GM21515 (cell line): Measurements from ENCODE around the gene NKIRAS2.

Source experiments
- ATAC-seq: cut with Tn5 transposase; IDR thresholded peaks from one replicate; pipeline ENCODE4 v1.9.1; 2021; ENCODE audit not compliant: unreplicated experiment

NKIRAS2 gene

DNA sequence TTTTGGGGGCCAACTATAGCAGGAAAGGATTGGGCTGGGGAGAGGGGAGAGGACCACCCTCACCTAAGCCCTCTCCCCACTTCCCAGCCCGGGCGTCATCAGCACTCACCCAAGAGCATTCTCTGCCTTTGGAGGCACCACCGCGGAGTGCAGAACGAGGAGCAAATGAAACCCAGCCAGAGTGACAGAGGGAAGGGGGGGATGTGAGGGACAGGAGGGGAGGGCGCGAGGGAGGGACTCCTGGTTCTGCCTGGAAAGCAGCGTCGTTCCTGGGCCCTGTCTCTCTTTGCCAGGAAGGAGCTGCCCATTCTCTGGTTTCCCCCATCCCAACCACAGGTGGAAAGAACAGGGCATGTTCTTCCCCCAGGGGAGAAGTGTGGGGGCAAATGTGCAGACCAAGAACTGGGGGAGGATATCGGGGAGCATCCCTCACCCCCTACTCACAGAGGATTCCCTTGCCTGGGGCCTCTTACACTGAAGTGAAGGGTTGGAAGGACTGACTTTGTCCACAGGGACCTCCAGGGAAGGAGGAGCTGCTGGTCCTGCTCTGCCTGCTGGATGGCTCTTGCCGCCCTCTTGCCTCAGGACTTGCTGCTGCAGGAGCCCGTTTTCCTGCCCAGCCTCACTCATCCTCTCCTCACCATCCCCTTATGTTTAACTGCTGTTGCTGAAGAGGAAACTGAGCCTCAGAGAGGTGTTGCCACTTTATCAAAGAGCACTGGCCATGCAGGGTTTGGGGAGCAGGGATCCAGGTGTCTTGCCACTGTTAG lies 34.0 kb downstream of the NKIRAS2 start:
- no peak for ATAC-seq

DNA sequence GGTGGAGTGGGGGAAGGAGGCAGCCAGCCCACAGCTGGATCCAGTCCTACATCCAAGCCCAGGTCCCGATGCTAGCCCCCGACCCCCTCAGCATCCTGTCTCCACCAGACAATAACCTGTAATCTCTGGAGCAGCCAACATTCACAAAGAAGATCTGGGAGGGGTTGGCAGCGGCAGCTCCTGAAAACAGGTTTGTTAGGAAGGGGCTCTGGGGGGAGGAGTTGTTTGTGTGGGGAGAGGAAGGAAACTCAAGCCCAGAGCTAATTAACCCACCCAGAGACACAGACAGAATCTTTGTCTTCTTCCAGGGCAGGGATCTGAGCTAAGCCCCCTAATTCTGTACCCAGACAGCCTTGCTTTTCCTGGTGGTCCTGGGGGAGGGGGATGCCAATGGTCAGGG lies 35.1 kb downstream of the NKIRAS2 start:
- ATAC-seq: no peak

- ATAC-seq: no peak
Observed at GRCh38 chr17:42055496-42055895, 35.6 kb downstream of the NKIRAS2 start.

GRCh38 chr17:42056635-42057034 lies 36.7 kb downstream of the NKIRAS2 start:
- ATAC-seq: no peak

- no peak for ATAC-seq
Observed at GRCh38 chr17:42058063-42058462, 38.2 kb downstream of the NKIRAS2 start.

DNA sequence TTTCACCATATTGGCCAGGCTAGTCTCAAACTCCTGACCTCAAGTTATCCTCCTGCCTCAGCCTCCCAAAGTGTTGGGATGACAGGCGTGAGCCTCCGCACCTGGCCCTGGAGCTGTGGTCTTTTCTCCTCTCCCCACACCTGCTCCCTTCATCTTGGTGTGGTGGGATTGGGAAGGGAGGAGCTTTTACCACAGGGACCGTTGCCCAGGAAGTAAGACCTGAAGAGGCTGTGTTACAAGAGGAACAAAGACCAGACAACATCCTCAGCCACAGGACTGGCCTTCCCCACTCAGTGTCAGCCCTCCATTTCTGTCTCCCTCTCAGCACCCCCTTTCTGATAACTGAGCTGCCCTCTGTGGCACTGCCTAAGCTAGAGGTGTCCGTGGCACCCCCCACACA lies 39.9 kb downstream of the NKIRAS2 start:
- no peak for ATAC-seq

GRCh38 chr17:42060231-42060630 lies 40.3 kb downstream of the NKIRAS2 start:
- no peak for ATAC-seq

- no peak for ATAC-seq
Observed at GRCh38 chr17:42061646-42062487, 42.0 kb downstream of the NKIRAS2 start.

DNA sequence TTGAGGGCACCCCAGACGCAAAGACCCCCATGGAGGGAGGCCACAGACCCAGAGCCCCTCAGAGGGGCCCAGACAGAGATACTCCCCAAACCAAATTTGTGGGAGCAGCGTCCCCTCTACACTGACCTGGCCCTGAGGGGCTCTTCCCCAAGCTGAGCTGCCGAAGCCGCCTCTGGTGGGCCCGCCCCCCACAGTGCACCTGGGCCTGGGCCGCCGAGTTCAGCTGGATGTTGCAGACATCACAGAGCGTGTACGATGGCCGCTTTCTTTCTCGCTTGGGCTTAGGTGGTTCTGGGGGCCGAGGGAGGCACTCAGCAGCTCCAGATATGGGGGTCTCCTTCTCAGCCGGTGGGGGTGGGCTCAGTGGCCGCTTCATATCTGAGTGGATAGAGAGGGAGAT lies 42.8 kb downstream of the NKIRAS2 start:
- ATAC-seq: no peak

- ATAC-seq: no peak
Observed at GRCh38 chr17:42065201-42065600, 45.3 kb downstream of the NKIRAS2 start.

DNA sequence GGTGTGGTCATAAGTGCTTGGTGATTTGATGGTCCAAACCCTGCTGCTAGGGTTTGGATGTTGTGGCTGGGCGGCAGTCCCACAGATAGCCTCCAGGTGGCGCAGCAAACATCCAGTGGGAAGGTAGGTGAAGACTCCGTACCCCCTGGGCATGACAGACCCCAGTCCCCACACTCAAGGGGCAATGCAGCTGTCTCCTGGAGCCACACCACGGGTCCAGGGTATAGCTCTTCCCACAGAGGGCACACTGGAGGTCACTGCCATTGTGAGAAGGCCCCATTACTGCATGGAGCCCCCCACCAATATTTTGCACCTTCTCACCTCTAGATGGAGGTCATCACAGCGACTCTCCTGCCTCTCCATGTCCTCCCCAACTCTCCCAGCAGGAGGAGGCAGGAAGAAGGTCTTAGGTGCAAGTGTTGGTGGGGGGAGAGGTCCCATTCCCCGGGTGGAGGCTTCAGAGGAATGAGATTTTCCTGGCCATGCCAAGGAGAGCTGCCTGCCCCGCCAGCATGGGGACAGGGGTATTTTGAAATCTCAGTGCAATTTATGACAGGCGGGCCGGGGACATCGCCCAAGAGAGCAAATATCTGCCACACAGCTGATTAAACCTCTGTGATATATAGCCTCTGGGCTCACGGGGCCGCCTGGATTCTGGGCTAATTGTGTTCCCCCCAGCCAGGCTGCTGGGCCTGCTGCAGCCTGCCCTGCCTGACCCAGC lies 47.6 kb downstream of the NKIRAS2 start:
- no peak for ATAC-seq

- ATAC-seq: no peak
Observed at GRCh38 chr17:42068979-42069378, 49.1 kb downstream of the NKIRAS2 start.

- no peak for ATAC-seq
Observed at GRCh38 chr17:42071810-42072209, 51.9 kb downstream of the NKIRAS2 start.

GRCh38 chr17:42072323-42073187 lies 52.7 kb downstream of the NKIRAS2 start:
- no peak for ATAC-seq
